ENCODE results near the gene WDR18.

DNA sequence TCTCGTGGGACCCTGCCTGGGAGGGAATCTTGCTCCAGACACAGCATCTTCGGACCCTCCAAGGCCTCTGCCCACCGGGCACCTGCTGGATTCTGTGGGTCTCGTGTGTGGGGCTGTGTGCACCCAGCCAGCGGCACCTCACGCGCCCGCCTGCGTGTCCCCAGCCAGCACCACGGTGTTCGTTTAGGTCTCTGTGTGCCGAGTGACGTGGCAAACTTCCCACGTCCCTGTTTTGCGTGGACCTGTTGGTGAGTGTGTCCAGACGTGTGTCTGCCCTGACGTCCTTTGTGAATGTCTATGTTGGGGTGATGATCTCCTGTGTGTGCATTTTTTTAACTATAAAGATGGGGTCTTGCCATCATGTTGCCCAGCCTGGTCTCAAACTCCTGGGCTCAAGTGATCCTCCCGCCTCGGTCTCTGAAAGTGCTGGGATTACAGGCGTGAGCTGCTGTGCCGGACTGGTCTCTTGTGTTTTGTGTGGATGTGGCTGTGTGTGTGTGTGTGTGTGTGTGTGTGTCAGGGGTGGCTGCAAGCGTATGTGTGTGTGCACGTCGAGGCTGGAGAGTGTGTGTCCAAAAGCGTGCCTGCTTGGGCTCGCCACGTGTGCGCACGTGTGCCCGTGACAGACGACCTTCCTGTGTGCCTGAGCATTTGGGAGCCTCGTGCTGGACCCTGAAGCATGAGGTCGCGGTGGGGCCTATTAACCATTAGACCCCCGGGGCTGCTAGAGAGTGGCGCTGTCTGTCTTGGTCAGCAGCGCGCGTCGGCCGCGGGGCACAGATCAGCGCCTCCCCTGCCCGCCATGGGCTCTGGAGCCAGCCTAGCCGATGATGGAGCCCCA, 42.6 kb upstream of the WDR18 start:
- no peak for TF ChIP-seq POLR2A (IDR thresholded peaks at IDR 0.05; ENCODE audit: low read depth, low read length)
- TF ChIP-seq POLR2AphosphoS5 (IDR thresholded peaks at IDR 0.05; ENCODE audit: low read depth, low read length): no peak
- no peak for TF ChIP-seq TAF1 (IDR thresholded peaks at IDR 0.05; ENCODE audit: low read depth, low read length)
- TF ChIP-seq POU2F2 (IDR thresholded peaks at IDR 0.05; ENCODE audit: low read depth, low read length): no peak
